Measurements from ENCODE around the gene STAC2.

Gene STAC2

GRCh38 chr17:39200070-39200879, 25.5 kb downstream of the STAC2 start, which contains the start of gene RPL19:
Gene RPL19, plus strand, starts transcription at chr17:39200283. Its CDS starts 62 bp downstream, at chr17:39200345.
- no peak for DNase-seq (ENCODE audit: low read depth)
- no peak for TF ChIP-seq CTCF (IDR thresholded peaks at IDR 0.05; ENCODE audit: low read depth, low read length, missing control alignments)
- in situ Hi-C loops (cut with HindIII; ENCODE audit: low sequenced_read_pairs), result no loop called here
- peak within 1 kb of the TSS; percentile 89 for H3K4me3 ChIP-seq (ENCODE audit: low read depth, low read length)

GRCh38 chr17:39199820-39200069, 26.0 kb downstream of the STAC2 start:
- H3K4me3 ChIP-seq (ENCODE audit: low read depth, low read length), result peak overlapping the region; percentile 89
- no peak for TF ChIP-seq CTCF (IDR thresholded peaks at IDR 0.05; ENCODE audit: low read depth, low read length, missing control alignments)
- in situ Hi-C loops (cut with HindIII; ENCODE audit: low sequenced_read_pairs), result no loop called here
- DNase-seq (ENCODE audit: low read depth), result peak; percentile 91

GRCh38 chr17:39198186-39198566, 27.6 kb downstream of the STAC2 start:
- peak overlapping the region; percentile 79 for H3K4me3 ChIP-seq (ENCODE audit: low read depth, low read length)
- TF ChIP-seq CTCF (IDR thresholded peaks at IDR 0.05; ENCODE audit: low read depth, low read length, missing control alignments), result no peak
- in situ Hi-C loops (cut with HindIII; ENCODE audit: low sequenced_read_pairs), result no loop called here
- no peak for DNase-seq (ENCODE audit: low read depth)

- in situ Hi-C loops (cut with HindIII; ENCODE audit: low sequenced_read_pairs), result no loop called here
- peak within 1 kb of the TSS; percentile 79 for H3K4me3 ChIP-seq (ENCODE audit: low read depth, low read length)
- no peak for DNase-seq (ENCODE audit: low read depth)
- TF ChIP-seq CTCF (IDR thresholded peaks at IDR 0.05; ENCODE audit: low read depth, low read length, missing control alignments), result no peak
These were observed 28.2 kb downstream of the STAC2 start, which contains the start of gene CACNB1 for GRCh38 chr17:39197380-39198185. Gene CACNB1, minus strand, starts transcription at chr17:39197669. Its CDS starts 174 bp downstream, at chr17:39197495.

GRCh38 chr17:39196808-39197291, 28.9 kb downstream of the STAC2 start:
- H3K4me3 ChIP-seq (ENCODE audit: low read depth, low read length), result peak overlapping the region; percentile 79
- TF ChIP-seq CTCF (IDR thresholded peaks at IDR 0.05; ENCODE audit: low read depth, low read length, missing control alignments), result no peak
- no peak for DNase-seq (ENCODE audit: low read depth)

GRCh38 chr17:39196241-39196807, 29.4 kb downstream of the STAC2 start:
- in situ Hi-C loops (cut with HindIII; ENCODE audit: low sequenced_read_pairs), result no loop called here
- H3K4me3 ChIP-seq (ENCODE audit: low read depth, low read length), result peak overlapping the region; percentile 79
- no peak for DNase-seq (ENCODE audit: low read depth)
- no peak for TF ChIP-seq CTCF (IDR thresholded peaks at IDR 0.05; ENCODE audit: low read depth, low read length, missing control alignments)

More at GRCh38 chr17:39196808-39197291, 28.9 kb downstream of the STAC2 start:
- in situ Hi-C loops (cut with HindIII; ENCODE audit: low sequenced_read_pairs), result no loop called here
